Lung (tissue), 12 donors: ENCODE measurements around the gene ZNF593. TPM values are rescaled to one million over a fixed set of nuclear protein-coding genes. Genes with fewer than 3 reads are reported as not detected.

Source experiments
- ATAC-seq: fragments of 200-7000 bp; cut with Tn5 transposase; one replicate; pipeline ENCODE4 v1.9.1; 2020; ENCODE audit warnings: moderate number of reproducible peaks; ENCODE audit not compliant: insufficient read depth, low FRiP score
- DNase-seq, 3 donors: peaks; one replicate each; pipeline ENCODE4 v3.0.0-alpha.2; 2013 to 2017
- H3K27ac ChIP-seq, 2 donors: one replicate each; pipeline ENCODE4 v1.5.1; 2013; ENCODE audit warnings: mild to moderate bottlenecking in 2 of 2, moderate library complexity in 2 of 2, control low read depth in 1 of 2, inconsistent platforms in 1 of 2, low read depth in 1 of 2, low read length in 1 of 2
- H3K27me3 ChIP-seq, 3 donors: one replicate each; pipeline ENCODE4 v1.5.1; 2013; ENCODE audit warnings: low read length in 2 of 3; ENCODE audit not compliant: control insufficient read depth in 3 of 3, insufficient read depth in 3 of 3
- H3K36me3 ChIP-seq, 4 donors: one replicate each; pipeline ENCODE4 v1.5.1; 2013; ENCODE audit warnings: low read length in 4 of 4, mild to moderate bottlenecking in 1 of 4, moderate library complexity in 1 of 4; ENCODE audit not compliant: control insufficient read depth in 4 of 4, insufficient read depth in 4 of 4
- H3K4me1 ChIP-seq, 5 donors: one replicate each; pipeline ENCODE4 v1.5.1; 2013; ENCODE audit warnings: low read length in 5 of 5, mild to moderate bottlenecking in 2 of 5, moderate library complexity in 1 of 5; ENCODE audit not compliant: control insufficient read depth in 5 of 5, insufficient read depth in 5 of 5
- H3K4me3 ChIP-seq: one replicate; pipeline ENCODE4 v1.5.1; 2013; ENCODE audit warnings: mild to moderate bottlenecking, control low read depth, moderate library complexity
- H3K9ac ChIP-seq, 2 donors: one replicate each; pipeline ENCODE4 v1.5.1; 2013; ENCODE audit warnings: low read length in 2 of 2, control low read depth in 1 of 2; ENCODE audit not compliant: insufficient read depth in 1 of 2
- H3K9me3 ChIP-seq, 4 donors: one replicate each; pipeline ENCODE4 v1.5.1; 2013; ENCODE audit warnings: low read length in 3 of 4, mild to moderate bottlenecking in 1 of 4, moderate library complexity in 1 of 4; ENCODE audit not compliant: control insufficient read depth in 4 of 4, insufficient read depth in 3 of 4
- CTCF ChIP-seq: IDR thresholded peaks from 2 replicates; pipeline ENCODE4 v1.5.1; 2012; ENCODE audit warnings: mild to moderate bottlenecking; ENCODE audit errors: control extremely low read depth, extremely low read depth
- WGBS, 2 donors: extraction: QIAGEN DNeasy Blood & Tissue Kit; methylation state at CpG; one replicate each; pipeline ENCODE4 v1.1.7; 2013; 5-methylcytosine and 5-hydroxymethylcytosine counted together
- polyA plus RNA-seq, 2 donors: library from polyadenylated mRNA; stranded (reverse); fragments of 200-250 nt; gene quantifications; one replicate each; pipeline ENCODE4 v1.2.1, GENCODE V29; 2013
- total RNA-seq, 2 donors: library from RNA; depleted of rRNA in 1 of 2; stranded (reverse); fragments of >200 nt in 1 of 2; gene quantifications; one replicate each; pipeline ENCODE4 v1.2.1, GENCODE V29; 2014 to 2021
- donor health status: control.
- donor health status: control.
- donor health status: Bipolar disorder and iron deficiency.
- donor health status: healthy.
- donor health status: DM: yes; HTN: yes; CAD: no.

The ZNF593 gene
- total and polyA plus RNA-seq, 4 donors = 19.7 to 140 (median 61.6) TPM

DNA sequence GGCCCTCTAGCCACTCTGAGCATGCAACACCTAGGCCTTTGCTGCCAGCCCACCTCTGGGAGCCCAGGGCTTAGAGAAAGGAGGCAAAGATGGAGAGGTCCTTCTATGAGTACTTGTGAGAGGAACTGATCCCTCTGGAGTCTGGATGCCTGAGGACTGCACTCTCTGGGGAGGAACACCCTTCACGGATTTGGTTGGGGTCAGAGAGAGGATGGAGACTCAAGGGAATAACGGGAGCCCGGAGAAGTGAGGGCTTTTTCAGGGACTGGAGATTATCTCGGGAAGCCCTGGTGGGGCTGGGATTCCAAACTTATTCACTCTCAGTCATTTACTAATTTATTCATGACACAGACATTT, 532 bp upstream of the ZNF593 start:
- Histone ChIP-seq H3K27ac (no peak overlapping the region), H3K27me3 (no peaks in the 10 kb centered on the region), H3K36me3 (peaks cover 0 to 3% (median 0%) of the 10 kb centered on the region in 4 donors), H3K9me3 (no peaks in the 10 kb centered on the region), H3K9ac (no peak overlapping the region), H3K4me1 (peaks cover 0 to 21% (median 4%) of the 10 kb centered on the region in 5 donors), H3K4me3 (no peak overlapping the region)
- WGBS, 2 donors = 73 to 86% methylated on average over 4 of the region's 4 CpGs
- DNase-seq (no peak), ATAC-seq (no peak)
- TF ChIP-seq CTCF = no peak

GRCh38 chr1:26170472-26170821, 739 bp downstream of the ZNF593 start:
- 68 to 75% methylated on average over 9 of the region's 9 CpGs for WGBS, 2 donors
- Histone ChIP-seq H3K36me3 (peaks cover 0 to 3% (median 0%) of the 10 kb centered on the region in 4 donors), H3K9me3 (no peaks in the 10 kb centered on the region), H3K4me1 (peaks cover 0 to 12% (median 2%) of the 10 kb centered on the region in 5 donors), H3K27me3 (no peaks in the 10 kb centered on the region), H3K27ac (peak overlapping the region in 1 of 2 donors; percentile 76), H3K9ac (peak overlapping the region; percentile 52 to 59), H3K4me3 (peak overlapping the region; percentile 76)
- TF ChIP-seq CTCF = no peak
- ATAC-seq (no peak), DNase-seq (no peak)

GRCh38 chr1:26171084-26172072, 1.7 kb downstream of the ZNF593 start, which contains the start of gene ZNF593OS:
ZNF593OS (minus strand) TSS chr1:26171832; CDS start chr1:26171661, 171 bp downstream.
- Histone ChIP-seq H3K36me3 (peaks cover 0 to 3% (median 0%) of the 10 kb centered on the region in 4 donors), H3K9me3 (no peaks in the 10 kb centered on the region), H3K27me3 (no peaks in the 10 kb centered on the region), H3K4me3 (peak within 1 kb of the TSS; percentile 76), H3K9ac (no peak within 1 kb of the TSS), H3K27ac (no peak within 1 kb of the TSS), H3K4me1 (peaks cover 0 to 7% (median 0%) of the 10 kb centered on the region in 5 donors)
- ATAC-seq = no peak
- TF ChIP-seq CTCF = no peak
- no peak for DNase-seq
- WGBS, 2 donors = 95 to 96% methylated on average over 34 of the region's 34 CpGs
